ENCODE data around the gene PUS10.

Gene PUS10

DNA sequence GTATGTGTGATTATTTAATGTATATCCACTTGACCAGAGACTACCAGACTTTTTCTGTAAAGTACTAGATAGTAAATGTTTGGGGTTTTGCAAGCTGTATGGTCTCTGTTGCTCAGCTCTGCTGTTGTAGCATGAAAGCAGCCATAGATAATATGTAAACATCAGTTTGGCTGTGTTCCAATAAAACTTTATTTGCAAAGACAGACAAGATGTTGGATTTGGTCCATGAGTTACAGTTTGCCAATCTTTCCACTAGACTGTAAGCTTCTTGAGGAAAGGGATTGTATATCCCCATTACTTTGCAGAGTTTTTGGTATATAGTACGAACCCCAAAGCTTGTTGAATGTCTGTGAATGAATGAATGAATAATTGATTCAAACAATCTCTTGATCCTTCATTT is 119.5 kb downstream of the PUS10 start:
- no peak for DNase-seq (ENCODE audit: low read depth)
- TF ChIP-seq, protein P1, sequence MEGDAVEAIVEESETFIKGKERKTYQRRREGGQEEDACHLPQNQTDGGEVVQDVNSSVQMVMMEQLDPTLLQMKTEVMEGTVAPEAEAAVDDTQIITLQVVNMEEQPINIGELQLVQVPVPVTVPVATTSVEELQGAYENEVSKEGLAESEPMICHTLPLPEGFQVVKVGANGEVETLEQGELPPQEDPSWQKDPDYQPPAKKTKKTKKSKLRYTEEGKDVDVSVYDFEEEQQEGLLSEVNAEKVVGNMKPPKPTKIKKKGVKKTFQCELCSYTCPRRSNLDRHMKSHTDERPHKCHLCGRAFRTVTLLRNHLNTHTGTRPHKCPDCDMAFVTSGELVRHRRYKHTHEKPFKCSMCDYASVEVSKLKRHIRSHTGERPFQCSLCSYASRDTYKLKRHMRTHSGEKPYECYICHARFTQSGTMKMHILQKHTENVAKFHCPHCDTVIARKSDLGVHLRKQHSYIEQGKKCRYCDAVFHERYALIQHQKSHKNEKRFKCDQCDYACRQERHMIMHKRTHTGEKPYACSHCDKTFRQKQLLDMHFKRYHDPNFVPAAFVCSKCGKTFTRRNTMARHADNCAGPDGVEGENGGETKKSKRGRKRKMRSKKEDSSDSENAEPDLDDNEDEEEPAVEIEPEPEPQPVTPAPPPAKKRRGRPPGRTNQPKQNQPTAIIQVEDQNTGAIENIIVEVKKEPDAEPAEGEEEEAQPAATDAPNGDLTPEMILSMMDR (IDR thresholded peaks at IDR 0.05; ENCODE audit: control insufficient read depth, insufficient read depth, low read depth, low read length, missing control alignments): no peak
- no peak overlapping the region for H3K4me3 ChIP-seq (ENCODE audit: control insufficient read depth, low read depth, low read length)

All from AG09309 (cell line).